ENCODE measurements around the gene FDXR. TPM values are rescaled to one million over a fixed set of nuclear protein-coding genes. Genes with fewer than 3 reads are reported as not detected.

Gene FDXR
- total RNA-seq, 1 experiment from 2014 or later = 29.7 TPM

- POLR2A ChIA-PET = interaction anchor here (0.6 kb wide), 1 partner anchor 602 kb away, joined by 3 read pairs; no protein-coding TSS in a partner anchor
- no TSS peak for BruUV-seq (replicated peaks)
- peaks cover 7% of the 10 kb centered on the region for H3K36me3 Mint-ChIP-seq (ENCODE audit: insufficient read depth, unreplicated experiment)
- CTCF ChIA-PET = no interaction called here
- no peaks in the 10 kb centered on the region for H3K4me1 Mint-ChIP-seq (ENCODE audit: insufficient read depth, unreplicated experiment)
- intact Hi-C loops (cut with micrococcal nuclease) = no loop called here
- TF ChIP-seq, protein P1, sequence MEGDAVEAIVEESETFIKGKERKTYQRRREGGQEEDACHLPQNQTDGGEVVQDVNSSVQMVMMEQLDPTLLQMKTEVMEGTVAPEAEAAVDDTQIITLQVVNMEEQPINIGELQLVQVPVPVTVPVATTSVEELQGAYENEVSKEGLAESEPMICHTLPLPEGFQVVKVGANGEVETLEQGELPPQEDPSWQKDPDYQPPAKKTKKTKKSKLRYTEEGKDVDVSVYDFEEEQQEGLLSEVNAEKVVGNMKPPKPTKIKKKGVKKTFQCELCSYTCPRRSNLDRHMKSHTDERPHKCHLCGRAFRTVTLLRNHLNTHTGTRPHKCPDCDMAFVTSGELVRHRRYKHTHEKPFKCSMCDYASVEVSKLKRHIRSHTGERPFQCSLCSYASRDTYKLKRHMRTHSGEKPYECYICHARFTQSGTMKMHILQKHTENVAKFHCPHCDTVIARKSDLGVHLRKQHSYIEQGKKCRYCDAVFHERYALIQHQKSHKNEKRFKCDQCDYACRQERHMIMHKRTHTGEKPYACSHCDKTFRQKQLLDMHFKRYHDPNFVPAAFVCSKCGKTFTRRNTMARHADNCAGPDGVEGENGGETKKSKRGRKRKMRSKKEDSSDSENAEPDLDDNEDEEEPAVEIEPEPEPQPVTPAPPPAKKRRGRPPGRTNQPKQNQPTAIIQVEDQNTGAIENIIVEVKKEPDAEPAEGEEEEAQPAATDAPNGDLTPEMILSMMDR (IDR thresholded peaks at IDR 0.05; ENCODE audit: unreplicated experiment) = no peak
- peak overlapping the region; percentile 25 for H3K27ac Mint-ChIP-seq (ENCODE audit: low read depth, unreplicated experiment)
- DNase-seq (ENCODE audit: unreplicated experiment) = no peak
- H3K27me3 Mint-ChIP-seq (ENCODE audit: insufficient read depth, unreplicated experiment) = no peaks in the 10 kb centered on the region
- no peaks in the 10 kb centered on the region for H3K9me3 Mint-ChIP-seq (ENCODE audit: unreplicated experiment)
- H3K4me3 Mint-ChIP-seq (ENCODE audit: unreplicated experiment) = no peak overlapping the region
Observed at GRCh38 chr17:74833501-74834377, 39.1 kb downstream of the FDXR start.

DNA sequence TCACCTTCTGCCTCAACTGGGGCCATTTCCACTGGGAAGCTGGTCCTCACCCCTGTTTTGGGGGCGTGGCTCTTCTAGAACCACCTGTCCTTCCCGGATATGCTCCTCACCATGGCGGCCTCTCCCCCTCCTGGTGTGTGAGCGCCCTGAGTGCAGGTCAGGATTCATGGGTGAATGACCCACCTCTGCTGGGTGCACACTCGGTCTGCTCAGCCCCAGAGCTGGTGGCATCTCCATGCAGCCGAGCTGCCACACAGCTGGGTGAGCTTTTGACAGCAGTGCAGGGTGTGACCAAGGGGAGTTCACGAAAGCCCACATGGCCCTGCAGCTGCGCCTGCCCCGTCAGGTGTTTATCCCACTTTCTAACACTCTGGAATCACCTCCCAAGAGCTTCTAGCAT is 40.4 kb downstream of the FDXR start:
- Mint-ChIP-seq H3K27me3 (ENCODE audit: insufficient read depth, unreplicated experiment) (no peaks in the 10 kb centered on the region), H3K9me3 (ENCODE audit: unreplicated experiment) (no peaks in the 10 kb centered on the region), H3K4me3 (ENCODE audit: unreplicated experiment) (no peak overlapping the region), H3K27ac (ENCODE audit: low read depth, unreplicated experiment) (no peak overlapping the region), H3K4me1 (ENCODE audit: insufficient read depth, unreplicated experiment) (no peaks in the 10 kb centered on the region), H3K36me3 (ENCODE audit: insufficient read depth, unreplicated experiment) (peaks cover 7% of the 10 kb centered on the region)
- ChIA-PET CTCF (interaction anchor here (0.6 to 0.8 kb wide), 2 partner anchors 11 to 41 kb away, joined by 3 read pairs; no protein-coding TSS in a partner anchor), POLR2A (interaction anchor here (0.6 to 1.1 kb wide), 2 partner anchors 11 to 25 kb away, joined by 3 read pairs; no protein-coding TSS in a partner anchor)
- DNase-seq (ENCODE audit: unreplicated experiment) = no peak
- TF ChIP-seq, protein P1 (IDR thresholded peaks at IDR 0.05; ENCODE audit: unreplicated experiment) = no peak
- BruUV-seq (replicated peaks) = no TSS peak
- intact Hi-C loops (cut with micrococcal nuclease) = no loop called here

DNA sequence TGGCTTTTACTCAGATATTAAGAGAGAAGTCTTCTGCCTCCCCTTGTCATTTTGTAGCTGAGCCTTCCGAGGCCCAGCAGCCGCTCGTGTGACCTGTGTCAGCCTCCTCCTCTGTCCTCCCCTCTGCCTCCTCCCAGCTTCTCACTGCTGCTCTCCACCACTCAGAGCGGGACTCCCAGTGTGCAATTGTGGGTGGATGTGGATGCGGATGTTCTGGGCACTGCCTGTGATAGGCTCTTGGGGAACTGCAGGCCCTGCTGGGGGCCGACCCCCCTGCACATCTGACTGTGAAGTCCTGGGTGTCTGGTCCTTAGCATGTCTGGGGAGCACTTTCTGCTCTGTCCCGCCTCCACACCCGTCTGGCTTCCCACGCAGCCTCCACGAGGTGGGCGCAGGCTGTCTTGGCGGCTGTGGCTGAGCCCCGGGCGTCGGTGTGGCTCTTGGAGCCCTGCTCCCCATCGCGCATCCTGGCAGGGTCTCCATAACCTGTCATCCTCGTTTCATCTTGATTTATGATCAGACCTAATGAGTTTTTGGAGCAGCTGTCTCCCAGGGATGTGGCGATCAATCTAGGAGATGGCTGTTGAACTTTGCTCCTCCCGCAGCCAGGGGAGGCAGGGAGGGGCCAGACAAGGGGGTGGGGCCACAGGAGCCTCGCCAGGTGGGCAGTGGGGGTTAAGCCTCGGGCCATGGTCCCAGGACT is 41.2 kb downstream of the FDXR start:
- ChIA-PET POLR2A (interaction anchor here (0.6 kb wide), 1 partner anchor 10 kb away, joined by 3 read pairs; no protein-coding TSS in a partner anchor), CTCF (interaction anchor here (0.5 to 0.7 kb wide), 2 partner anchors 62 to 519 kb away, joined by 3 read pairs; no protein-coding TSS in a partner anchor)
- no peaks in the 10 kb centered on the region for H3K27me3 Mint-ChIP-seq (ENCODE audit: insufficient read depth, unreplicated experiment)
- no peak overlapping the region for H3K4me3 Mint-ChIP-seq (ENCODE audit: unreplicated experiment)
- TF ChIP-seq, protein P1 (IDR thresholded peaks at IDR 0.05; ENCODE audit: unreplicated experiment) = no peak
- BruUV-seq (replicated peaks) = no TSS peak
- intact Hi-C loops (cut with micrococcal nuclease) = no loop called here
- no peaks in the 10 kb centered on the region for H3K4me1 Mint-ChIP-seq (ENCODE audit: insufficient read depth, unreplicated experiment)
- no peaks in the 10 kb centered on the region for H3K9me3 Mint-ChIP-seq (ENCODE audit: unreplicated experiment)
- H3K27ac Mint-ChIP-seq (ENCODE audit: low read depth, unreplicated experiment) = no peak overlapping the region
- peaks cover 5% of the 10 kb centered on the region for H3K36me3 Mint-ChIP-seq (ENCODE audit: insufficient read depth, unreplicated experiment)
- DNase-seq (ENCODE audit: unreplicated experiment) = no peak

GRCh38 chr17:74830861-74831260 is 41.9 kb downstream of the FDXR start:
- TF ChIP-seq, protein P1 (IDR thresholded peaks at IDR 0.05; ENCODE audit: unreplicated experiment) = no peak
- intact Hi-C loops (cut with micrococcal nuclease) = no loop called here
- H3K36me3 Mint-ChIP-seq (ENCODE audit: insufficient read depth, unreplicated experiment) = no peaks in the 10 kb centered on the region
- BruUV-seq (replicated peaks) = no TSS peak
- no peak overlapping the region for H3K27ac Mint-ChIP-seq (ENCODE audit: low read depth, unreplicated experiment)
- no peak overlapping the region for H3K4me3 Mint-ChIP-seq (ENCODE audit: unreplicated experiment)
- ChIA-PET CTCF (interaction anchor here (0.7 to 1.0 kb wide), 2 partner anchors 57 to 518 kb away, joined by 3 read pairs; no protein-coding TSS in a partner anchor), POLR2A (no interaction called here)
- DNase-seq (ENCODE audit: unreplicated experiment) = no peak
- H3K27me3 Mint-ChIP-seq (ENCODE audit: insufficient read depth, unreplicated experiment) = no peaks in the 10 kb centered on the region
- no peaks in the 10 kb centered on the region for H3K9me3 Mint-ChIP-seq (ENCODE audit: unreplicated experiment)
- no peaks in the 10 kb centered on the region for H3K4me1 Mint-ChIP-seq (ENCODE audit: insufficient read depth, unreplicated experiment)

Measured in MCF 10A (cell line).